ENCODE results near the gene RFX6. TPM values are rescaled to one million over a fixed set of nuclear protein-coding genes. Genes with fewer than 3 reads are reported as not detected.

RFX6 gene
- total RNA-seq, 6 donors from 2014 or later = 0.11 TPM; not detected in 5

- H3K27me3 ChIP-seq = peaks cover 0 to 16% (median 6%) of the 10 kb centered on the region in 4 donors
- peaks cover 0 to 2% (median 0%) of the 10 kb centered on the region in 4 donors for H3K9me3 ChIP-seq
- 12 to 21% methylated on average over 10 of the region's 10 CpGs for WGBS, 2 donors
- no peak overlapping the region for H3K27ac ChIP-seq
- no peak overlapping the region for H3K4me3 ChIP-seq
- DNase-seq = no peak
- TF ChIP-seq POLR2A (IDR thresholded peaks at IDR 0.05) (no peak), EP300 (IDR thresholded peaks at IDR 0.05) (no peak), POLR2AphosphoS5 (IDR thresholded peaks at IDR 0.05) (no peak), CTCF (IDR thresholded peaks at IDR 0.05) (no peak)
- no peaks in the 10 kb centered on the region for H3K36me3 ChIP-seq
- no peak for ATAC-seq (ENCODE audit: low FRiP score in 2 of 2)
- peaks cover 7 to 14% (median 11%) of the 10 kb centered on the region in 4 donors for H3K4me1 ChIP-seq
These were observed 701 bp downstream of the RFX6 start for GRCh38 chr6:116877743-116878142.

GRCh38 chr6:116881236-116881635 is 4.2 kb downstream of the RFX6 start:
- TF ChIP-seq CTCF (IDR thresholded peaks at IDR 0.05) = no peak
- no peak for TF ChIP-seq POLR2A (IDR thresholded peaks at IDR 0.05)
- no peak for TF ChIP-seq POLR2AphosphoS5 (IDR thresholded peaks at IDR 0.05)
- no peak for ATAC-seq (ENCODE audit: low FRiP score in 2 of 2)
- DNase-seq = no peak
- peaks cover 7 to 14% (median 11%) of the 10 kb centered on the region in 4 donors for H3K4me1 ChIP-seq
- no peak overlapping the region for H3K27ac ChIP-seq
- H3K9me3 ChIP-seq = no peaks in the 10 kb centered on the region
- H3K27me3 ChIP-seq = peaks cover 0 to 15% (median 6%) of the 10 kb centered on the region in 4 donors
- H3K4me3 ChIP-seq = no peak overlapping the region
- H3K36me3 ChIP-seq = no peaks in the 10 kb centered on the region

- no peak overlapping the region for H3K4me3 ChIP-seq
- H3K9me3 ChIP-seq = no peaks in the 10 kb centered on the region
- DNase-seq (no peak), ATAC-seq (ENCODE audit: low FRiP score in 2 of 2) (no peak)
- no peaks in the 10 kb centered on the region for H3K27me3 ChIP-seq
- no peak overlapping the region for H3K27ac ChIP-seq
- WGBS, 2 donors = 76 to 84% methylated on average over 1 of the region's 1 CpG
- TF ChIP-seq CTCF (IDR thresholded peaks at IDR 0.05) (no peak), EP300 (IDR thresholded peaks at IDR 0.05) (no peak), POLR2AphosphoS5 (IDR thresholded peaks at IDR 0.05) (no peak), POLR2A (IDR thresholded peaks at IDR 0.05) (no peak)
- no peaks in the 10 kb centered on the region for H3K4me1 ChIP-seq
- no peaks in the 10 kb centered on the region for H3K36me3 ChIP-seq
These were observed 6.0 kb downstream of the RFX6 start for GRCh38 chr6:116883005-116883404.

- Histone ChIP-seq H3K27ac (no peak overlapping the region), H3K4me3 (no peak overlapping the region), H3K9me3 (no peaks in the 10 kb centered on the region), H3K36me3 (no peaks in the 10 kb centered on the region), H3K4me1 (no peaks in the 10 kb centered on the region), H3K27me3 (no peaks in the 10 kb centered on the region)
- ATAC-seq (ENCODE audit: low FRiP score in 2 of 2) (no peak), DNase-seq (no peak)
- TF ChIP-seq EP300 (IDR thresholded peaks at IDR 0.05) = no peak
- no peak for TF ChIP-seq POLR2A (IDR thresholded peaks at IDR 0.05)
- TF ChIP-seq CTCF (IDR thresholded peaks at IDR 0.05) = no peak
- TF ChIP-seq POLR2AphosphoS5 (IDR thresholded peaks at IDR 0.05) = no peak
- WGBS, 2 donors = 69 to 80% methylated on average over 3 of the region's 3 CpGs
These were observed 7.5 kb downstream of the RFX6 start for GRCh38 chr6:116884530-116884929.

GRCh38 chr6:116887168-116887567 is 10.1 kb downstream of the RFX6 start:
- DNase-seq (no peak), ATAC-seq (ENCODE audit: low FRiP score in 2 of 2) (no peak)
- Histone ChIP-seq H3K36me3 (no peaks in the 10 kb centered on the region), H3K4me3 (no peak overlapping the region), H3K27me3 (no peaks in the 10 kb centered on the region), H3K27ac (no peak overlapping the region), H3K4me1 (no peaks in the 10 kb centered on the region), H3K9me3 (no peaks in the 10 kb centered on the region)
- TF ChIP-seq CTCF (IDR thresholded peaks at IDR 0.05) = no peak
- no peak for TF ChIP-seq POLR2AphosphoS5 (IDR thresholded peaks at IDR 0.05)
- TF ChIP-seq POLR2A (IDR thresholded peaks at IDR 0.05) = no peak
- TF ChIP-seq EP300 (IDR thresholded peaks at IDR 0.05) = no peak
- WGBS, 2 donors = 74 to 91% methylated on average over 3 of the region's 3 CpGs

All from upper lobe of left lung (tissue), 6 donors.